K562 (cell line): Measurements from ENCODE around the gene POU3F1. TPM values are rescaled to one million over a fixed set of nuclear protein-coding genes. Genes with fewer than 3 reads are reported as not detected.

ENCODE experiments used
- BCLAF1 ChIP-seq, 2 experiments: fragments of 450-650 bp in 1 of 2; IDR thresholded peaks; 2 replicates each; pipeline ENCODE4 v1.6.1; 2011 to 2017; ENCODE audit warnings: low read depth in 2 of 2, antibody characterized with exemption in 1 of 2, borderline replicate concordance in 1 of 2, low read length in 1 of 2, mild to moderate bottlenecking in 1 of 2, mixed read lengths in 1 of 2; ENCODE audit not compliant: control insufficient read depth in 1 of 2
- EHMT2 ChIP-seq: fragments of 450-650 bp; IDR thresholded peaks from 2 replicates; pipeline ENCODE4 v1.6.1; 2018; ENCODE audit warnings: antibody characterized with exemption
- HNRNPUL1 ChIP-seq: fragments of 200-400 bp; formaldehyde crosslinking; IDR thresholded peaks from 2 replicates; pipeline ENCODE4 v1.6.1; 2017; ENCODE audit warnings: low read length
- NR2C2 ChIP-seq, 2 experiments: fragments of 200-800 bp in 1 of 2; sonication (Bioruptor generic) in 1 of 2; sonication (generic) in 1 of 2; formaldehyde crosslinking in 1 of 2; IDR thresholded peaks; 2 replicates each; pipeline versions ENCODE4 v1.6.1 to v1.8.0; 2016 to 2022; ENCODE audit warnings: mild to moderate bottlenecking in 1 of 2, missing compliant biosample characterization in 1 of 2, missing genetic modification characterization in 1 of 2, missing genetic modification reagents in 1 of 2
- ZBTB40 ChIP-seq, 2 experiments: fragments of 450-650 bp in 1 of 2; sonication (generic) in 1 of 2; formaldehyde crosslinking in 1 of 2; IDR thresholded peaks; 2 replicates each; pipeline versions ENCODE4 v1.7.1 to v1.9.0; 2016 to 2022; ENCODE audit warnings: inconsistent platforms in 1 of 2, mild to moderate bottlenecking in 1 of 2, missing genetic modification reagents in 1 of 2
- ZFP36 ChIP-seq: fragments of 150-350 bp; IDR thresholded peaks from 2 replicates; pipeline ENCODE4 v1.6.1; 2018; ENCODE audit warnings: low read length, low read depth; ENCODE audit not compliant: partially characterized antibody
- ZNF12 ChIP-seq: sonication (generic); formaldehyde crosslinking; IDR thresholded peaks from 2 replicates; pipeline ENCODE4 v1.4.0; 2020; ENCODE audit warnings: mild to moderate bottlenecking, missing genetic modification reagents
- ZNF785 ChIP-seq: fragments of 250-450 bp; sonication (Bioruptor Pico); IDR thresholded peaks from 2 replicates; pipeline ENCODE4 v1.4.0; 2020; ENCODE audit warnings: mild to moderate bottlenecking
- polyA plus RNA-seq, 8 experiments: library from polyadenylated mRNA; depleted of rRNA in 4 of 8; stranded (reverse) in 5 of 8; unstranded in 3 of 8; fragments of >200 nt; fragmentation: Nextera tagmentation in 2 of 8; fragmentation: Illumina TruSeq in 1 of 8; extraction: Ambion mirVana in 2 of 8; extraction: Trizol in 1 of 8; gene quantifications; 2 replicates each; pipeline versions ENCODE4 v1.2.1 to v1.2.3, GENCODE V29; 2011 to 2014; ENCODE audit warnings: inconsistent platforms in 1 of 8, missing spikeins in 1 of 8
- total RNA-seq, 7 experiments: library from RNA; depleted of rRNA in 6 of 7; stranded (reverse); fragments of >200 nt in 6 of 7; fragmentation: Illumina TruSeq in 2 of 7; extraction: Trizol in 2 of 7; gene quantifications; 2 replicates each; pipeline versions ENCODE4 v1.2.1 to v1.2.3, GENCODE V29; 2011 to 2021; ENCODE audit warnings: low replicate concordance in 1 of 7

POU3F1 gene
- total and polyA plus RNA-seq, 9 of the 15 experiments (the other 6 are each of a cell fraction or from before 2014, with no cell fraction given): 0.09 TPM; not detected in 8

- TF ChIP-seq ZBTB40 (IDR thresholded peaks at IDR 0.05): no peak
- no peak for TF ChIP-seq ZBTB40 (CRISPR knock-in tag; IDR thresholded peaks at IDR 0.05)
- TF ChIP-seq BCLAF1 (IDR thresholded peaks at IDR 0.05; ENCODE audit: borderline replicate concordance in 1 of 2, control insufficient read depth in 1 of 2, low read depth in 2 of 2, low read length in 1 of 2): no peak
- no peak for TF ChIP-seq NR2C2 (CRISPR knock-in tag; IDR thresholded peaks at IDR 0.05)
- no peak for TF ChIP-seq NR2C2 (tag; IDR thresholded peaks at IDR 0.05)
- TF ChIP-seq ZFP36: no peak
- TF ChIP-seq HNRNPUL1: no peak
- TF ChIP-seq ZNF12 (CRISPR knock-in tag): no peak
- no peak for TF ChIP-seq EHMT2
- TF ChIP-seq ZNF785 (CRISPR knock-in tag): no peak
Measured at GRCh38 chr1:38038861-38039260, 7.7 kb downstream of the POU3F1 start (continued).
